ENCODE data around the gene EFCAB3.
"Not testable (repeated sequence)": the region's sequence is repeated elsewhere in the genome, so short reads cannot be mapped to it uniquely, and the experiment has no call there.

- not testable (repeated sequence) for TF ChIP-seq CTCF (IDR thresholded peaks at IDR 0.05); POLR2A (IDR thresholded peaks at IDR 0.05); EP300 (IDR thresholded peaks at IDR 0.05; ENCODE audit: low read depth); POLR2AphosphoS5 (IDR thresholded peaks at IDR 0.05)
These were observed 78.1 kb downstream of the EFCAB3 start for GRCh38 chr17:62458483-62458882.

Data from transverse colon (tissue), 4 donors.